SK-N-SH (cell line): ENCODE results near the gene RASA3. TPM values are rescaled to one million over a fixed set of nuclear protein-coding genes. Genes with fewer than 3 reads are reported as not detected.

Experiments used
- CTCF ChIA-PET: fragments of 300-600, 350-600 bp; formaldehyde crosslinking; extraction: SDS; loops from one replicate; lab custom pipeline; 2021; lab: Yijun Ruan, JAX
- POLR2A ChIA-PET: fragments of 350-600 bp; sonication (Branson Sonifier 250); formaldehyde crosslinking; extraction: SDS; loops from one replicate; lab custom pipeline; 2020; ENCODE audit warnings: antibody characterized with exemption, inconsistent platforms; lab: Yijun Ruan, JAX
- DNase-seq: peaks from one replicate; pipeline ENCODE4 v3.0.0; 2012
- H2AFZ ChIP-seq: fragments of 200-600 bp; sonication (generic); 2 replicates; pipeline ENCODE4 v1.8.1; 2016; ENCODE audit warnings: antibody characterized with exemption, mild to moderate bottlenecking, low read depth
- H3F3A ChIP-seq: fragments of 200-600 bp; sonication (generic); replicated peaks from 2 replicates; pipeline ENCODE3; 2016; ENCODE audit warnings: antibody characterized with exemption, mild to moderate bottlenecking; ENCODE audit not compliant: insufficient read depth
- H3K27ac ChIP-seq, 2 experiments: fragments of 200-500 bp in 1 of 2; fragments of 200-600 bp in 1 of 2; sonication (Bioruptor generic) in 1 of 2; sonication (generic), shearing (Covaris generic) in 1 of 2; 2 replicates each; pipeline versions ENCODE4 v1.5.1 to v1.6.1; 2014 to 2016; ENCODE audit warnings: low read depth in 2 of 2, inconsistent platforms in 1 of 2, low read length in 1 of 2, mild to moderate bottlenecking in 1 of 2, mixed read lengths in 1 of 2
- H3K27me3 ChIP-seq: fragments of 200-600 bp; sonication (generic), shearing (Covaris generic); 2 replicates; pipeline ENCODE4 v1.6.1; 2016; ENCODE audit warnings: mixed run types; ENCODE audit not compliant: insufficient read depth
- H3K36me3 ChIP-seq, 2 experiments: fragments of 200-500 bp in 1 of 2; fragments of 200-600 bp in 1 of 2; sonication (Bioruptor generic) in 1 of 2; sonication (generic) in 1 of 2; replicated peaks in 1 of 2; 2 replicates each; pipeline versions ENCODE3 to v1.5.1; 2014 to 2016; ENCODE audit warnings: low read length in 1 of 2, mild to moderate bottlenecking in 1 of 2; ENCODE audit not compliant: insufficient read depth in 2 of 2, control insufficient read depth in 1 of 2
- H3K4me1 ChIP-seq, 2 experiments: fragments of 200-500 bp in 1 of 2; fragments of 200-600 bp in 1 of 2; sonication (Bioruptor generic) in 1 of 2; sonication (generic), shearing (Covaris generic) in 1 of 2; 2 replicates each; pipeline versions ENCODE4 v1.5.1 to v1.6.1; 2014 to 2016; ENCODE audit warnings: low read depth in 1 of 2, low read length in 1 of 2, mixed run types in 1 of 2; ENCODE audit not compliant: insufficient read depth in 2 of 2, control insufficient read depth in 1 of 2
- H3K4me2 ChIP-seq: fragments of 200-600 bp; sonication (generic), shearing (Covaris generic); 2 replicates; pipeline ENCODE4 v1.6.1; 2017; ENCODE audit warnings: mixed run types
- H3K4me3 ChIP-seq, 2 experiments: fragments of 200-500 bp in 1 of 2; fragments of 200-600 bp in 1 of 2; sonication (Bioruptor generic) in 1 of 2; sonication (generic), shearing (Covaris generic) in 1 of 2; 2 replicates each; pipeline versions ENCODE4 v1.5.1 to v1.8.1; 2014 to 2016; ENCODE audit warnings: low read depth in 2 of 2, inconsistent platforms in 1 of 2, low read length in 1 of 2, mild to moderate bottlenecking in 1 of 2, mixed read lengths in 1 of 2, moderate library complexity in 1 of 2
- H3K79me2 ChIP-seq: fragments of 200-600 bp; sonication (generic); 2 replicates; pipeline ENCODE4 v1.8.1; 2017; ENCODE audit warnings: mild to moderate bottlenecking; ENCODE audit not compliant: insufficient read depth
- H3K9ac ChIP-seq: fragments of 200-600 bp; sonication (generic); 2 replicates; pipeline ENCODE4 v1.6.1; 2017; ENCODE audit warnings: mixed run types
- H3K9me2 ChIP-seq: fragments of 200-600 bp; sonication (generic); 2 replicates; pipeline ENCODE4 v1.6.1; 2017; ENCODE audit warnings: mixed run types
- H3K9me3 ChIP-seq: fragments of 200-600 bp; sonication (generic); 2 replicates; pipeline ENCODE4 v1.6.1; 2017; ENCODE audit warnings: mixed run types, mild to moderate bottlenecking, moderate library complexity
- H4K20me1 ChIP-seq: fragments of 200-600 bp; sonication (generic); 2 replicates; pipeline ENCODE4 v1.6.1; 2017; ENCODE audit warnings: mild to moderate bottlenecking, mixed run types; ENCODE audit not compliant: insufficient read depth
- ELF1 ChIP-seq: IDR thresholded peaks from 2 replicates; pipeline ENCODE4 v1.4.0; 2012
- EP300 ChIP-seq, 2 experiments: IDR thresholded peaks; 2 replicates each; pipeline versions ENCODE4 v1.4.0 to v1.6.1; 2012; ENCODE audit warnings: borderline replicate concordance in 1 of 2, low read depth in 1 of 2, low read length in 1 of 2
- EZH2phosphoT487 ChIP-seq: fragments of 200-600 bp; sonication (generic); IDR thresholded peaks from 2 replicates; pipeline ENCODE4 v1.6.1; 2017; ENCODE audit warnings: low read depth, mixed run types, mild to moderate bottlenecking, antibody characterized with exemption, moderate library complexity, borderline replicate concordance
- FOSL2 ChIP-seq: IDR thresholded peaks from 2 replicates; pipeline ENCODE4 v1.4.0; 2012; ENCODE audit warnings: low read depth, mild to moderate bottlenecking, moderate library complexity, borderline replicate concordance
- FOXJ3 ChIP-seq: sonication (generic); formaldehyde crosslinking; IDR thresholded peaks from 2 replicates; pipeline ENCODE4 v1.5.1; 2020; ENCODE audit warnings: mild to moderate bottlenecking, missing genetic modification reagents
- GABPA ChIP-seq: IDR thresholded peaks from 2 replicates; pipeline ENCODE4 v1.4.0; 2012; ENCODE audit warnings: low read depth, mild to moderate bottlenecking
- GATA2 ChIP-seq: sonication (generic); formaldehyde crosslinking; IDR thresholded peaks from 2 replicates; pipeline ENCODE4 v1.5.0; 2020; ENCODE audit warnings: mild to moderate bottlenecking, missing genetic modification reagents
- IRF3 ChIP-seq: fragments of 150-350 bp; IDR thresholded peaks from 2 replicates; pipeline ENCODE4 v1.6.1; 2016; ENCODE audit warnings: mild to moderate bottlenecking, low read depth, low read length
- MAX ChIP-seq: IDR thresholded peaks from 2 replicates; pipeline ENCODE4 v1.4.0; 2012; ENCODE audit warnings: low read depth
- MXI1 ChIP-seq: IDR thresholded peaks from 2 replicates; pipeline ENCODE4 v1.6.1; 2012; ENCODE audit warnings: mild to moderate bottlenecking, low read depth, low read length, improper control_type of control experiment
- NFIC ChIP-seq: IDR thresholded peaks from 2 replicates; pipeline ENCODE4 v1.4.0; 2012; ENCODE audit warnings: borderline replicate concordance
- PBX3 ChIP-seq: IDR thresholded peaks from 2 replicates; pipeline ENCODE4; 2012
- POLR2AphosphoS5 ChIP-seq: IDR thresholded peaks from 2 replicates; pipeline ENCODE4 v1.6.1; 2012; ENCODE audit warnings: low read depth, low read length
- RAD21 ChIP-seq: IDR thresholded peaks from 2 replicates; pipeline ENCODE4 v1.6.1; 2012; ENCODE audit warnings: mild to moderate bottlenecking, low read length
- RFX5 ChIP-seq: IDR thresholded peaks from 2 replicates; pipeline ENCODE4 v1.6.1; 2012; ENCODE audit warnings: mild to moderate bottlenecking, improper control_type of control experiment, low read length
- SIN3A ChIP-seq: IDR thresholded peaks from 2 replicates; pipeline ENCODE4 v1.6.1; 2012; ENCODE audit warnings: low read depth, mild to moderate bottlenecking, low read length, moderate library complexity, borderline replicate concordance
- SMC3 ChIP-seq: IDR thresholded peaks from 2 replicates; pipeline ENCODE4 v1.6.1; 2012; ENCODE audit warnings: low read depth, low read length, improper control_type of control experiment
- TAF1 ChIP-seq: IDR thresholded peaks from 2 replicates; pipeline ENCODE4 v1.6.1; 2012; ENCODE audit warnings: low read depth, mild to moderate bottlenecking, low read length, moderate library complexity, borderline replicate concordance
- USF1 ChIP-seq: IDR thresholded peaks from 2 replicates; pipeline ENCODE4 v1.4.0; 2012; ENCODE audit warnings: low read depth, borderline replicate concordance
- USF2 ChIP-seq: fragments of 150-350 bp; IDR thresholded peaks from 2 replicates; pipeline ENCODE4 v1.6.1; 2017; ENCODE audit warnings: antibody characterized with exemption, low read length, low read depth, borderline replicate concordance
- WGBS: methylation state at CpG from one replicate; pipeline ENCODE4 v1.1.6; 2017; ENCODE audit warnings: low lambda C conversion rate; 5-methylcytosine and 5-hydroxymethylcytosine counted together
- polyA plus RNA-seq, 3 experiments: library from polyadenylated mRNA; depleted of rRNA; stranded (reverse); fragments of >200 nt; gene quantifications; 2 replicates each; pipeline ENCODE4 v1.2.3, GENCODE V29; 2012

Gene RASA3
- polyA plus RNA-seq, 1 of the 3 experiments (the other 2 are of a cell fraction): 25.1 TPM

GRCh38 chr13:114155320-114155719 lies 22.9 kb upstream of the RASA3 start (continued):
- no peak for TF ChIP-seq EZH2phosphoT487
- no peak for TF ChIP-seq TAF1
- TF ChIP-seq EP300 (IDR thresholded peaks at IDR 0.05; ENCODE audit: borderline replicate concordance in 1 of 2, low read depth in 1 of 2, low read length in 1 of 2): no peak
- no peak for TF ChIP-seq GATA2 (CRISPR knock-in tag)
- no peak for TF ChIP-seq USF2

- no peaks in the 10 kb centered on the region for H3K9me2 ChIP-seq
- no peak overlapping the region for H2AFZ ChIP-seq
- CTCF ChIA-PET: no interaction called here
- H3K4me3 ChIP-seq: no peak overlapping the region
- H3K4me1 ChIP-seq: no peaks in the 10 kb centered on the region
- WGBS: 96% methylated on average over 9 of the region's 9 CpGs
- no peaks in the 10 kb centered on the region for H3K36me3 ChIP-seq
- H3K4me2 ChIP-seq: no peak overlapping the region
- no peak overlapping the region for H3K27ac ChIP-seq
- H3K27me3 ChIP-seq: no peaks in the 10 kb centered on the region
- no peaks in the 10 kb centered on the region for H3K79me2 ChIP-seq
- POLR2A ChIA-PET: no interaction called here
- H3K9me3 ChIP-seq: no peaks in the 10 kb centered on the region
- no peaks in the 10 kb centered on the region for H4K20me1 ChIP-seq
- no peaks in the 10 kb centered on the region for H3F3A ChIP-seq
- no peak overlapping the region for H3K9ac ChIP-seq
- no peak for TF ChIP-seq FOXJ3 (CRISPR knock-in tag)
- TF ChIP-seq PBX3: no peak
- TF ChIP-seq USF1: no peak
- no peak for TF ChIP-seq NFIC
- TF ChIP-seq RFX5: no peak
- no peak for TF ChIP-seq GABPA
- no peak for TF ChIP-seq ELF1
- TF ChIP-seq MAX: no peak
- TF ChIP-seq IRF3: no peak
- no peak for TF ChIP-seq RAD21
- TF ChIP-seq SMC3: no peak
- no peak for TF ChIP-seq MXI1
- no peak for TF ChIP-seq FOSL2
- TF ChIP-seq POLR2AphosphoS5: no peak
- no peak for TF ChIP-seq SIN3A
- no peak for TF ChIP-seq TAF1
- no peak for TF ChIP-seq GATA2 (CRISPR knock-in tag)
- DNase-seq: no peak
Observed at GRCh38 chr13:114154476-114154875, 22.1 kb upstream of the RASA3 start.
